ENCODE measurements around the gene HCRT.

GRCh38 chr17:42224651-42225050, 39.4 kb upstream of the HCRT start:
- TF ChIP-seq, protein P1, sequence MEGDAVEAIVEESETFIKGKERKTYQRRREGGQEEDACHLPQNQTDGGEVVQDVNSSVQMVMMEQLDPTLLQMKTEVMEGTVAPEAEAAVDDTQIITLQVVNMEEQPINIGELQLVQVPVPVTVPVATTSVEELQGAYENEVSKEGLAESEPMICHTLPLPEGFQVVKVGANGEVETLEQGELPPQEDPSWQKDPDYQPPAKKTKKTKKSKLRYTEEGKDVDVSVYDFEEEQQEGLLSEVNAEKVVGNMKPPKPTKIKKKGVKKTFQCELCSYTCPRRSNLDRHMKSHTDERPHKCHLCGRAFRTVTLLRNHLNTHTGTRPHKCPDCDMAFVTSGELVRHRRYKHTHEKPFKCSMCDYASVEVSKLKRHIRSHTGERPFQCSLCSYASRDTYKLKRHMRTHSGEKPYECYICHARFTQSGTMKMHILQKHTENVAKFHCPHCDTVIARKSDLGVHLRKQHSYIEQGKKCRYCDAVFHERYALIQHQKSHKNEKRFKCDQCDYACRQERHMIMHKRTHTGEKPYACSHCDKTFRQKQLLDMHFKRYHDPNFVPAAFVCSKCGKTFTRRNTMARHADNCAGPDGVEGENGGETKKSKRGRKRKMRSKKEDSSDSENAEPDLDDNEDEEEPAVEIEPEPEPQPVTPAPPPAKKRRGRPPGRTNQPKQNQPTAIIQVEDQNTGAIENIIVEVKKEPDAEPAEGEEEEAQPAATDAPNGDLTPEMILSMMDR (IDR thresholded peaks at IDR 0.05) = no peak
- TF ChIP-seq, protein P2, sequence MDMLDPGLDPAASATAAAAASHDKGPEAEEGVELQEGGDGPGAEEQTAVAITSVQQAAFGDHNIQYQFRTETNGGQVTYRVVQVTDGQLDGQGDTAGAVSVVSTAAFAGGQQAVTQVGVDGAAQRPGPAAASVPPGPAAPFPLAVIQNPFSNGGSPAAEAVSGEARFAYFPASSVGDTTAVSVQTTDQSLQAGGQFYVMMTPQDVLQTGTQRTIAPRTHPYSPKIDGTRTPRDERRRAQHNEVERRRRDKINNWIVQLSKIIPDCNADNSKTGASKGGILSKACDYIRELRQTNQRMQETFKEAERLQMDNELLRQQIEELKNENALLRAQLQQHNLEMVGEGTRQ (IDR thresholded peaks at IDR 0.05) = no peak
- no peak for TF ChIP-seq BHLHE40 (IDR thresholded peaks at IDR 0.05; ENCODE audit: low read depth, low read length)
- no peak for TF ChIP-seq MAFK (IDR thresholded peaks at IDR 0.05; ENCODE audit: partially characterized antibody)
- TF ChIP-seq RNF2 (IDR thresholded peaks at IDR 0.05; ENCODE audit: borderline replicate concordance, low read depth) = no peak
- TF ChIP-seq, protein P3, sequence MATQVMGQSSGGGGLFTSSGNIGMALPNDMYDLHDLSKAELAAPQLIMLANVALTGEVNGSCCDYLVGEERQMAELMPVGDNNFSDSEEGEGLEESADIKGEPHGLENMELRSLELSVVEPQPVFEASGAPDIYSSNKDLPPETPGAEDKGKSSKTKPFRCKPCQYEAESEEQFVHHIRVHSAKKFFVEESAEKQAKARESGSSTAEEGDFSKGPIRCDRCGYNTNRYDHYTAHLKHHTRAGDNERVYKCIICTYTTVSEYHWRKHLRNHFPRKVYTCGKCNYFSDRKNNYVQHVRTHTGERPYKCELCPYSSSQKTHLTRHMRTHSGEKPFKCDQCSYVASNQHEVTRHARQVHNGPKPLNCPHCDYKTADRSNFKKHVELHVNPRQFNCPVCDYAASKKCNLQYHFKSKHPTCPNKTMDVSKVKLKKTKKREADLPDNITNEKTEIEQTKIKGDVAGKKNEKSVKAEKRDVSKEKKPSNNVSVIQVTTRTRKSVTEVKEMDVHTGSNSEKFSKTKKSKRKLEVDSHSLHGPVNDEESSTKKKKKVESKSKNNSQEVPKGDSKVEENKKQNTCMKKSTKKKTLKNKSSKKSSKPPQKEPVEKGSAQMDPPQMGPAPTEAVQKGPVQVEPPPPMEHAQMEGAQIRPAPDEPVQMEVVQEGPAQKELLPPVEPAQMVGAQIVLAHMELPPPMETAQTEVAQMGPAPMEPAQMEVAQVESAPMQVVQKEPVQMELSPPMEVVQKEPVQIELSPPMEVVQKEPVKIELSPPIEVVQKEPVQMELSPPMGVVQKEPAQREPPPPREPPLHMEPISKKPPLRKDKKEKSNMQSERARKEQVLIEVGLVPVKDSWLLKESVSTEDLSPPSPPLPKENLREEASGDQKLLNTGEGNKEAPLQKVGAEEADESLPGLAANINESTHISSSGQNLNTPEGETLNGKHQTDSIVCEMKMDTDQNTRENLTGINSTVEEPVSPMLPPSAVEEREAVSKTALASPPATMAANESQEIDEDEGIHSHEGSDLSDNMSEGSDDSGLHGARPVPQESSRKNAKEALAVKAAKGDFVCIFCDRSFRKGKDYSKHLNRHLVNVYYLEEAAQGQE (IDR thresholded peaks at IDR 0.05) = no peak
- no peak for TF ChIP-seq EHMT2 (IDR thresholded peaks at IDR 0.05; ENCODE audit: low read depth)
- no peak for TF ChIP-seq PBX3 (IDR thresholded peaks at IDR 0.05)
- no peak for TF ChIP-seq NR3C1 (IDR thresholded peaks at IDR 0.05)
- no peak for TF ChIP-seq FOSL2 (IDR thresholded peaks at IDR 0.05)
- TF ChIP-seq FOSL2 (CRISPR knock-in tag; IDR thresholded peaks at IDR 0.05) = no peak

Data from A549 (cell line).